ENCODE data around the gene GADD45A.

The GADD45A gene

GRCh38 chr1:67677930-67678329, 7.1 kb upstream of the GADD45A start:
- H3K4me3 Mint-ChIP-seq, result no peak overlapping the region
- H3K27ac Mint-ChIP-seq, result no peak overlapping the region
- H3K27me3 Mint-ChIP-seq, result no peaks in the 10 kb centered on the region
- no peaks in the 10 kb centered on the region for H3K9me3 Mint-ChIP-seq
- no peak for DNase-seq
- peaks cover 28% of the 10 kb centered on the region for H3K4me1 Mint-ChIP-seq (ENCODE audit: low read depth)
- no peaks in the 10 kb centered on the region for H3K36me3 Mint-ChIP-seq (ENCODE audit: low read depth)

- Mint-ChIP-seq H3K4me3 (no peak overlapping the region), H3K9me3 (no peaks in the 10 kb centered on the region), H3K4me1 (ENCODE audit: low read depth) (peaks cover 37% of the 10 kb centered on the region), H3K27me3 (no peaks in the 10 kb centered on the region), H3K27ac (no peak overlapping the region), H3K36me3 (ENCODE audit: low read depth) (no peaks in the 10 kb centered on the region)
- DNase-seq, result no peak
These were observed 5.3 kb upstream of the GADD45A start for GRCh38 chr1:67679691-67680090.

GRCh38 chr1:67680486-67680885, 4.5 kb upstream of the GADD45A start:
- H3K4me3 Mint-ChIP-seq, result no peak overlapping the region
- no peak for DNase-seq
- H3K9me3 Mint-ChIP-seq, result no peaks in the 10 kb centered on the region
- peaks cover 4% of the 10 kb centered on the region for H3K36me3 Mint-ChIP-seq (ENCODE audit: low read depth)
- no peaks in the 10 kb centered on the region for H3K27me3 Mint-ChIP-seq
- no peak overlapping the region for H3K27ac Mint-ChIP-seq
- peaks cover 30% of the 10 kb centered on the region for H3K4me1 Mint-ChIP-seq (ENCODE audit: low read depth)

- H3K27ac Mint-ChIP-seq, result peak overlapping the region; percentile 73
- peaks cover 37% of the 10 kb centered on the region for H3K4me1 Mint-ChIP-seq (ENCODE audit: low read depth)
- no peaks in the 10 kb centered on the region for H3K9me3 Mint-ChIP-seq
- no peak overlapping the region for H3K4me3 Mint-ChIP-seq
- no peaks in the 10 kb centered on the region for H3K27me3 Mint-ChIP-seq
- DNase-seq, result no peak
- peaks cover 21% of the 10 kb centered on the region for H3K36me3 Mint-ChIP-seq (ENCODE audit: low read depth)
These were observed 2.3 kb upstream of the GADD45A start for GRCh38 chr1:67682659-67683197.

GRCh38 chr1:67683316-67683715, 1.7 kb upstream of the GADD45A start:
- Mint-ChIP-seq H3K36me3 (ENCODE audit: low read depth) (peaks cover 25% of the 10 kb centered on the region), H3K9me3 (no peaks in the 10 kb centered on the region), H3K4me1 (ENCODE audit: low read depth) (peaks cover 39% of the 10 kb centered on the region), H3K4me3 (peak overlapping the region; percentile 89), H3K27me3 (no peaks in the 10 kb centered on the region), H3K27ac (peak overlapping the region; percentile 98)
- DNase-seq, result no peak

GRCh38 chr1:67683766-67684525, 1.1 kb upstream of the GADD45A start:
- peaks cover 31% of the 10 kb centered on the region for H3K36me3 Mint-ChIP-seq (ENCODE audit: low read depth)
- no peaks in the 10 kb centered on the region for H3K27me3 Mint-ChIP-seq
- no peaks in the 10 kb centered on the region for H3K9me3 Mint-ChIP-seq
- peak overlapping the region; percentile 98 for H3K27ac Mint-ChIP-seq
- peak overlapping the region; percentile 89 for H3K4me3 Mint-ChIP-seq
- H3K4me1 Mint-ChIP-seq (ENCODE audit: low read depth), result peaks cover 45% of the 10 kb centered on the region
- peak; percentile 71 for DNase-seq

GRCh38 chr1:67684526-67685066, 405 bp upstream of the GADD45A start:
- H3K27me3 Mint-ChIP-seq, result no peaks in the 10 kb centered on the region
- H3K4me3 Mint-ChIP-seq, result peak overlapping the region; percentile 89
- DNase-seq, result no peak
- H3K4me1 Mint-ChIP-seq (ENCODE audit: low read depth), result peaks cover 46% of the 10 kb centered on the region
- H3K9me3 Mint-ChIP-seq, result no peaks in the 10 kb centered on the region
- H3K36me3 Mint-ChIP-seq (ENCODE audit: low read depth), result peaks cover 38% of the 10 kb centered on the region
- peak overlapping the region; percentile 98 for H3K27ac Mint-ChIP-seq

- peak; percentile 79 for DNase-seq
- H3K4me3 Mint-ChIP-seq, result peak overlapping the region; percentile 89
- H3K27ac Mint-ChIP-seq, result peak overlapping the region; percentile 98
- no peaks in the 10 kb centered on the region for H3K27me3 Mint-ChIP-seq
- no peaks in the 10 kb centered on the region for H3K9me3 Mint-ChIP-seq
- H3K4me1 Mint-ChIP-seq (ENCODE audit: low read depth), result peaks cover 46% of the 10 kb centered on the region
- H3K36me3 Mint-ChIP-seq (ENCODE audit: low read depth), result peaks cover 41% of the 10 kb centered on the region
These were observed 711 bp downstream of the GADD45A start for GRCh38 chr1:67685558-67686266.

- DNase-seq, result peak; percentile 73
- peak overlapping the region; percentile 89 for H3K4me3 Mint-ChIP-seq
- H3K9me3 Mint-ChIP-seq, result no peaks in the 10 kb centered on the region
- H3K27me3 Mint-ChIP-seq, result no peaks in the 10 kb centered on the region
- H3K36me3 Mint-ChIP-seq (ENCODE audit: low read depth), result peaks cover 41% of the 10 kb centered on the region
- peaks cover 46% of the 10 kb centered on the region for H3K4me1 Mint-ChIP-seq (ENCODE audit: low read depth)
- peak overlapping the region; percentile 98 for H3K27ac Mint-ChIP-seq
These were observed 1.5 kb downstream of the GADD45A start for GRCh38 chr1:67686267-67687197.

GRCh38 chr1:67687198-67687545, 2.2 kb downstream of the GADD45A start:
- no peak for DNase-seq
- peak overlapping the region; percentile 89 for H3K4me3 Mint-ChIP-seq
- H3K4me1 Mint-ChIP-seq (ENCODE audit: low read depth), result peaks cover 44% of the 10 kb centered on the region
- H3K9me3 Mint-ChIP-seq, result no peaks in the 10 kb centered on the region
- peak overlapping the region; percentile 98 for H3K27ac Mint-ChIP-seq
- no peaks in the 10 kb centered on the region for H3K27me3 Mint-ChIP-seq
- H3K36me3 Mint-ChIP-seq (ENCODE audit: low read depth), result peaks cover 41% of the 10 kb centered on the region

- DNase-seq, result no peak
These were observed 2.6 kb downstream of the GADD45A start for GRCh38 chr1:67687649-67688048.

GRCh38 chr1:67688526-67689219, 3.7 kb downstream of the GADD45A start:
- H3K36me3 Mint-ChIP-seq (ENCODE audit: low read depth), result peaks cover 41% of the 10 kb centered on the region

More at GRCh38 chr1:67687649-67688048, 2.6 kb downstream of the GADD45A start:
- Mint-ChIP-seq H3K36me3 (ENCODE audit: low read depth) (peaks cover 41% of the 10 kb centered on the region), H3K27ac (no peak overlapping the region), H3K9me3 (no peaks in the 10 kb centered on the region), H3K4me3 (peak overlapping the region; percentile 5), H3K27me3 (no peaks in the 10 kb centered on the region), H3K4me1 (ENCODE audit: low read depth) (peaks cover 41% of the 10 kb centered on the region)

GRCh38 chr1:67689267-67690017, 4.4 kb downstream of the GADD45A start:
- Mint-ChIP-seq H3K27ac (peak overlapping the region; percentile 27), H3K9me3 (no peaks in the 10 kb centered on the region), H3K4me1 (ENCODE audit: low read depth) (peaks cover 24% of the 10 kb centered on the region), H3K27me3 (no peaks in the 10 kb centered on the region), H3K4me3 (no peak overlapping the region), H3K36me3 (ENCODE audit: low read depth) (peaks cover 41% of the 10 kb centered on the region)
- DNase-seq, result no peak

More at GRCh38 chr1:67688526-67689219, 3.7 kb downstream of the GADD45A start:
- peaks cover 31% of the 10 kb centered on the region for H3K4me1 Mint-ChIP-seq (ENCODE audit: low read depth)
- H3K27ac Mint-ChIP-seq, result peak overlapping the region; percentile 27
- no peaks in the 10 kb centered on the region for H3K27me3 Mint-ChIP-seq
- no peaks in the 10 kb centered on the region for H3K9me3 Mint-ChIP-seq
- no peak overlapping the region for H3K4me3 Mint-ChIP-seq
- no peak for DNase-seq

Measured in activated T-cell treated with anti-CD3 and anti-CD28 coated beads, Interleukin-2, amount 50 U/mL, for 24 hours (primary cell).